Measurements from ENCODE around the gene USP30.

GRCh38 chr12:109127533-109128242, 75.3 kb downstream of the USP30 start:
- TF ChIP-seq, protein P1, sequence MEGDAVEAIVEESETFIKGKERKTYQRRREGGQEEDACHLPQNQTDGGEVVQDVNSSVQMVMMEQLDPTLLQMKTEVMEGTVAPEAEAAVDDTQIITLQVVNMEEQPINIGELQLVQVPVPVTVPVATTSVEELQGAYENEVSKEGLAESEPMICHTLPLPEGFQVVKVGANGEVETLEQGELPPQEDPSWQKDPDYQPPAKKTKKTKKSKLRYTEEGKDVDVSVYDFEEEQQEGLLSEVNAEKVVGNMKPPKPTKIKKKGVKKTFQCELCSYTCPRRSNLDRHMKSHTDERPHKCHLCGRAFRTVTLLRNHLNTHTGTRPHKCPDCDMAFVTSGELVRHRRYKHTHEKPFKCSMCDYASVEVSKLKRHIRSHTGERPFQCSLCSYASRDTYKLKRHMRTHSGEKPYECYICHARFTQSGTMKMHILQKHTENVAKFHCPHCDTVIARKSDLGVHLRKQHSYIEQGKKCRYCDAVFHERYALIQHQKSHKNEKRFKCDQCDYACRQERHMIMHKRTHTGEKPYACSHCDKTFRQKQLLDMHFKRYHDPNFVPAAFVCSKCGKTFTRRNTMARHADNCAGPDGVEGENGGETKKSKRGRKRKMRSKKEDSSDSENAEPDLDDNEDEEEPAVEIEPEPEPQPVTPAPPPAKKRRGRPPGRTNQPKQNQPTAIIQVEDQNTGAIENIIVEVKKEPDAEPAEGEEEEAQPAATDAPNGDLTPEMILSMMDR (IDR thresholded peaks at IDR 0.05), result no peak
- no peak for TF ChIP-seq POLR2A (IDR thresholded peaks at IDR 0.05)

Measured in body of pancreas (tissue), 4 donors.